Stimulated activated naive B cell treated with anti-CD40 and anti-IgM and Interleukin-4, amounts not matched to agents 10 μg/mL and 1 μg/mL and 100 μg/mL, for 72 hours (primary cell): ENCODE results near the gene B3GALT6.

Source experiments
- ATAC-seq, 2 donors: fragments of 150-1000 bp; cut with Tn5 transposase; replicated peaks; 2 replicates each; pipeline ENCODE4 v1.10.0; 2021; ENCODE audit warnings: moderate library complexity in 1 of 2
- DNase-seq: peaks from one replicate; pipeline ENCODE4 v3.0.0; 2021
- H3K27ac Mint-ChIP-seq: one replicate; pipeline ENCODE4 v1.8.0; 2022; ENCODE audit warnings: mild to moderate bottlenecking, mixed read lengths
- H3K27me3 Mint-ChIP-seq, 2 donors: one replicate each; pipeline ENCODE4 v1.8.0; 2022; ENCODE audit warnings: mixed read lengths in 2 of 2
- H3K36me3 Mint-ChIP-seq, 2 donors: one replicate each; pipeline ENCODE4 v1.8.0; 2022; ENCODE audit warnings: mixed read lengths in 2 of 2, mild to moderate bottlenecking in 1 of 2
- H3K4me1 Mint-ChIP-seq, 2 donors: one replicate each; pipeline ENCODE4 v1.8.0; 2022; ENCODE audit warnings: mixed read lengths in 2 of 2, mild to moderate bottlenecking in 1 of 2
- H3K4me3 Mint-ChIP-seq, 2 donors: one replicate each; pipeline ENCODE4 v1.8.0; 2022; ENCODE audit warnings: mild to moderate bottlenecking in 2 of 2, mixed read lengths in 2 of 2, moderate library complexity in 1 of 2
- H3K9me3 Mint-ChIP-seq, 2 donors: one replicate each; pipeline ENCODE4 v1.8.0; 2022; ENCODE audit warnings: mixed read lengths in 2 of 2, mild to moderate bottlenecking in 1 of 2

The B3GALT6 gene

DNA sequence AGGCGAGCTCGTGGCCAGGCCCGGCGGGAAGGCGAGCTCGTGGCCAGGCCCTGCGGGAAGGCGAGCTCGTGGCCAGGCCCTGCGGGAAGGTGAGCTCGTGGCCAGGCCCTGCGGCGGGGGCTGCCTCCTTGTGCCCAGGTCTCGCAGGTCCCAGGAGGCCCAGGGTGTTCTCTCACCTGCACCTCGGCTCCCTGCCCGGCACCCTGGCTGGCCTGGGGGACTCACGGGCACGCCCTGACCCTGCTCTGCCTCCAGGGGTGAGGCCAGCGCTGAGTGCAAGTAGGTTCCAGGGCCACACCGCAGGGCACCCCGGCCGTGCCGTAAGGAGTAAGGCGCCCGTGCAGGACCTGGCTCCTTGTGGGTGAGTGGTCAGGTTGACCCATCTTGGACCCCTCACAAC lies 4.7 kb upstream of the B3GALT6 start:
- Mint-ChIP-seq H3K9me3 (no peaks in the 10 kb centered on the region), H3K4me1 (peaks cover 21 to 41% of the 10 kb centered on the region in 2 donors), H3K36me3 (peaks cover 26 to 43% of the 10 kb centered on the region in 2 donors), H3K27me3 (no peaks in the 10 kb centered on the region), H3K27ac (no peak overlapping the region), H3K4me3 (no peak overlapping the region)
- DNase-seq (no peak), ATAC-seq (no peak)

DNA sequence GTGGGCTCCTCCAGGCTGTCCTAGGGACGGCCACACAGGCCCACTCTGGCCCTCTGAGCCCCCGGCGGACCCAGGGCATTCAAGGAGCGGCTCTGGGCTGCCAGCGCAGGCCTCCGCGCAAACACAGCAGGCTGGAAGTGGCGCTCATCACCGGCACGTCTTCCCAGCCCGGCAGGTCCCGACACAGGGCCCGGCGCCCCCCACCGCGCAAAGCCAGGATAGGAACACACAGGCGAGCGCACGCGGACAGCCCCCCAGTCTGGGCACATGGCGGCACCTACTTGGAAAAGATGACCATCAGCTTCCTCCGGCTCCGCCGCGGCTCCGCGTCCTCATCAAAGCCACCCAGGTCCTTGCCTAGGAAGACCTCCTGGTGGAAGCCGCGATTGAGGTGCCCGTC lies 3.9 kb upstream of the B3GALT6 start:
- no peak for ATAC-seq
- no peak overlapping the region for H3K27ac Mint-ChIP-seq
- peaks cover 18 to 34% of the 10 kb centered on the region in 2 donors for H3K4me1 Mint-ChIP-seq
- no peak overlapping the region for H3K4me3 Mint-ChIP-seq
- no peaks in the 10 kb centered on the region for H3K27me3 Mint-ChIP-seq
- H3K9me3 Mint-ChIP-seq = no peaks in the 10 kb centered on the region
- DNase-seq = no peak
- peaks cover 18 to 35% of the 10 kb centered on the region in 2 donors for H3K36me3 Mint-ChIP-seq

GRCh38 chr1:1228596-1229321 lies 3.3 kb upstream of the B3GALT6 start:
- Mint-ChIP-seq H3K9me3 (no peaks in the 10 kb centered on the region), H3K36me3 (peaks cover 19 to 36% of the 10 kb centered on the region in 2 donors), H3K27me3 (no peaks in the 10 kb centered on the region), H3K4me3 (no peak overlapping the region), H3K4me1 (peaks cover 20 to 36% of the 10 kb centered on the region in 2 donors), H3K27ac (peak overlapping the region; percentile 31)
- no peak for DNase-seq
- ATAC-seq = no peak

DNA sequence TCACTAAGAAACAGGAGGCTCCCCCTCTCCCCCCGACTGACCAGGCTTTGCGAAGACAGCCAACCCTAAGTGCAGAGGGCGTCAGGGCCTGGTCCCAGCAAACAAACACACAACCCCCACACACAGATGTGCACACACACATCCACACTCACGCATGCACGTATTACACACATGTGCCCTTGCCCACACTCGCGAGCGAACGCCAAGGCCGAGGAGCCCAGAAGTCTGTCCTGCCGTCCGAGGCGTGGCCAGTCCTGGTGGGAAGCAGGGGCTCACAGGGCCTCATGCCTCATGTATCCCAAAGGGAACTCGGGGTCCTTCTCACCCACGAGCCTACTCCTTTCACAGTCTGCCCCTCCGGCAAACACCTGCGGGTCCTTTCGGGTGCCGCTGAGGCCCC lies 2.3 kb upstream of the B3GALT6 start:
- peaks cover 29 to 47% of the 10 kb centered on the region in 2 donors for H3K4me1 Mint-ChIP-seq
- H3K27me3 Mint-ChIP-seq = no peaks in the 10 kb centered on the region
- H3K27ac Mint-ChIP-seq = peak overlapping the region; percentile 70
- H3K9me3 Mint-ChIP-seq = no peaks in the 10 kb centered on the region
- DNase-seq = no peak
- peak overlapping the region; percentile 15 to 87 for H3K4me3 Mint-ChIP-seq
- peaks cover 27 to 41% of the 10 kb centered on the region in 2 donors for H3K36me3 Mint-ChIP-seq
- no peak for ATAC-seq

GRCh38 chr1:1230656-1231399 lies 1.2 kb upstream of the B3GALT6 start:
- H3K9me3 Mint-ChIP-seq = no peaks in the 10 kb centered on the region
- ATAC-seq (no peak), DNase-seq (no peak)
- peaks cover 22 to 34% of the 10 kb centered on the region in 2 donors for H3K36me3 Mint-ChIP-seq
- no peaks in the 10 kb centered on the region for H3K27me3 Mint-ChIP-seq
- peaks cover 24 to 52% of the 10 kb centered on the region in 2 donors for H3K4me1 Mint-ChIP-seq
- H3K27ac Mint-ChIP-seq = peak overlapping the region; percentile 92
- peak overlapping the region; percentile 87 to 94 for H3K4me3 Mint-ChIP-seq

DNA sequence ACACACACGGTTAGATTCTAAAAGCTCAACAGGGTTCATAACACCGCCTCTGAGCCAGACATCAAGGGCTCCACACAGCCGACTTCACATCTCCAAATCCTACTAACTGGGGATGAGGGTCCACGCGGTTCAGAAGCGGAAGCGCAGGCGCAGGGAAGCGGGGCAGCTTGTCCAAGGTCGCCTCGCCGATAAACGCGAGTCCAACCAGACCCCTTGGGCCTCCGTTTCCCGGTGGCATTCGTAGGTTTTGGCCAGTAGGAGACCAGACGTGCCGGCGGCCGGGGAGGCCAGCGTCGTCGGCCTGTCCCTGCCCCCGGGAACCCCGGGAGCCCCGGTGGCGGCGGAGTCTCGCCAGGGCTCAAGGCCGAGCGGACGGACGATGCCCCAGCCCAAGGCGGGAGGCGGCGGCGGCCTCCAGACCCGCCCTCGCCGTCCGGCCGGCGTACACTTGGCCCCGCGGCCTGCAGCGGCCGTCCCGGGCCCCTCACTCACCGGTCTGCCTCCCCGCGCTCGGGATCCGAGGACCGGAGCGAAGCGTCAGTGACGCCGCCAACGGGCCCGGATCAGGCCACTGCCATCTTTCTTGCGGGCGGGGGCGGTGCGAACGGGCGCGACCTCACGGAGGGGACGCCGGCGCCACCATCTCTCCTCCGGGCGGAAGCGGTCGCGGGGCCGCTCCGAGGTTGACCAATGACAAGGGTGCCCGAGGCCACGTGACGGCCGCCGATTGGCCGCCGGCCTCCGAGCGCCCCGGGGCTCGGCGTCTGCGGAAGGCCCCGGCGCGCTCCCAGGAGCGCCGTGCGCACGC lies 433 bp upstream of the B3GALT6 start, which contains the start of gene SDF4:
Gene SDF4, minus strand, starts transcription at position 602 of the 808 bp plus-strand sequence. CDS start 3,229 bp downstream, outside the sequence.
- ATAC-seq (peak; percentile 95 to 98), DNase-seq (peak; percentile 95)
- Mint-ChIP-seq H3K4me3 (peak within 1 kb of the TSS; percentile 87 to 94), H3K4me1 (peaks cover 27 to 53% of the 10 kb centered on the region in 2 donors), H3K27me3 (no peaks in the 10 kb centered on the region), H3K27ac (peak within 1 kb of the TSS; percentile 94), H3K36me3 (peaks cover 18 to 28% of the 10 kb centered on the region in 2 donors), H3K9me3 (no peaks in the 10 kb centered on the region)

- H3K27me3 Mint-ChIP-seq = no peaks in the 10 kb centered on the region
- no peak for DNase-seq
- peaks cover 31 to 67% of the 10 kb centered on the region in 2 donors for H3K4me1 Mint-ChIP-seq
- peak overlapping the region; percentile 80 to 83 for H3K4me3 Mint-ChIP-seq
- peak overlapping the region; percentile 87 for H3K27ac Mint-ChIP-seq
- no peaks in the 10 kb centered on the region for H3K9me3 Mint-ChIP-seq
- peaks cover 18 to 28% of the 10 kb centered on the region in 2 donors for H3K36me3 Mint-ChIP-seq
- no peak for ATAC-seq
These were observed 944 bp downstream of the B3GALT6 start for GRCh38 chr1:1232796-1233566.

- ATAC-seq = no peak
- Mint-ChIP-seq H3K36me3 (peaks cover 18 to 28% of the 10 kb centered on the region in 2 donors), H3K9me3 (no peaks in the 10 kb centered on the region)
These were observed 1.5 kb downstream of the B3GALT6 start for GRCh38 chr1:1233567-1233892.

GRCh38 chr1:1234180-1234808 lies 2.3 kb downstream of the B3GALT6 start:
- peak overlapping the region; percentile 87 for H3K27ac Mint-ChIP-seq
- DNase-seq (no peak), ATAC-seq (no peak)
- peak overlapping the region; percentile 72 to 80 for H3K4me3 Mint-ChIP-seq
- no peaks in the 10 kb centered on the region for H3K27me3 Mint-ChIP-seq
- no peaks in the 10 kb centered on the region for H3K9me3 Mint-ChIP-seq
- peaks cover 18 to 27% of the 10 kb centered on the region in 2 donors for H3K36me3 Mint-ChIP-seq
- peaks cover 33 to 76% of the 10 kb centered on the region in 2 donors for H3K4me1 Mint-ChIP-seq

More at GRCh38 chr1:1233567-1233892, 1.5 kb downstream of the B3GALT6 start:
- H3K27me3 Mint-ChIP-seq = no peaks in the 10 kb centered on the region
- H3K4me1 Mint-ChIP-seq = peaks cover 33 to 73% of the 10 kb centered on the region in 2 donors
- H3K4me3 Mint-ChIP-seq = peak overlapping the region; percentile 72 to 80
- DNase-seq = no peak
- H3K27ac Mint-ChIP-seq = peak overlapping the region; percentile 87

DNA sequence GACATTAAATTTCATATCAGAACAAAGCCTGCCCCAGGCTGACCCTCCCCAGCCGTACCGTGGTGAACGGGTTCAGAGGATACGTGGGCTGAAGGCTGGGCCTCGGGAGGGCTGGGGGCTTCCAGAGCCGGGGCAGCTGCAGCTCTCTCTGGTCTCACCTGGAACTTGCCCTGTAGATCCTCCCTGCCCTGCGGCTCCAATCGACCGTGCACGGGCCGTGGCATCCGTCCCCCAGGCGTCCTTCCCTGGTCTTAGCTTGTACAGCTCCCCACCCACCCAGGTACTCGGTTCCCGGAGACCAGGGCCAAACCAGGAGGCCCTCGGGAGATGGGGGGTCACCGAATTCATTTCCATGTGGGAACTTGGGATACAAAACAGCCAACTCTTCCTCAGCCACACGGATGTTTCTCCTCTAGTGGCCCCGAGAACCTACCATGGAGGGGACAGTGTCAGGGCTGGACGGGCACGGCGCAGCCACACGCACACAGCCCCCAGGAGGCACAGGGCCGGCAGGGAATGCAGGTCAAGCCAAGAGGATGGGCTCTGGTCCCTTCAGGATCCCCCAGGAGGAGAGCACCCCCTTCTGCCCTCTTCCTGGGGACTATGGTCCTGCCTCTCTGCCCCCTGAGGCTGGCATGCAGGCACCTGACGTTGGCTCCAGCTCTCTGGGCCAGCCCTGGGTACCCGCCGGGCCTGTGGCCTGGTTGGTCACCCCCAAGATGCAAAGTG lies 3.1 kb downstream of the B3GALT6 start:
- no peaks in the 10 kb centered on the region for H3K9me3 Mint-ChIP-seq
- peaks cover 14 to 19% of the 10 kb centered on the region in 2 donors for H3K36me3 Mint-ChIP-seq
- no peak for DNase-seq
- peaks cover 24 to 67% of the 10 kb centered on the region in 2 donors for H3K4me1 Mint-ChIP-seq
- H3K4me3 Mint-ChIP-seq = no peak overlapping the region
- no peak for ATAC-seq
- no peaks in the 10 kb centered on the region for H3K27me3 Mint-ChIP-seq
- H3K27ac Mint-ChIP-seq = no peak overlapping the region

DNA sequence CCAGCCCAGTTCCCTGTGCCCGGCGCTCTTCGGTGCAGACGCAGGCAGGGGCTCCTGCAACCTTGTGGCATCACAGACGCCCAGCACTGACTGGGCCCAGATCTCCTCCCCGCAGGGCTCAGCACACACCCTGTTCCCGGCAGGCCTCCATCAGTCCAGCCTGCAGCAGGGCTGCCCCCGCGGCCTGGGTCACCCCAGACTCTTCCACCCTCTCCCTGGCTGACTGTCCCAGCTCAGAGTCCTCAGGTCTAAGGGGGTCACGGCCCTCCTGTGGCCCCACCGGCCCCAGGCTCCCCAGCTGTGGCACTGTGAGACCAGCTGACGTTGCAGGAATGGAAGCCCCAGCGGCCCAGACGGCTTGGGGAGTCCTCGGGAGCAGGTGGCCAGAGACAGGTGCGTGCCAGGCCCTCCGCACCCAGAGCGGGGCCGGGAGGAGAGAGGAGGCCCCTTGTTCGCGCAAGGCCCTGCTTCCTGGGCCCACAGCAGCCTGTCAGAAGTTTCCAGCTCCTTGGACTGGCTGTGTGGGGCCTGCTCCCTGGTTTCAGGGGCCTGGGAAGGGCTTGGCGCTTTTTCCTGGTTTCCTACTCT lies 4.2 kb downstream of the B3GALT6 start:
- peaks cover 20 to 58% of the 10 kb centered on the region in 2 donors for H3K4me1 Mint-ChIP-seq
- peaks cover 0 to 6% of the 10 kb centered on the region in 2 donors for H3K27me3 Mint-ChIP-seq
- peaks cover 14 to 15% of the 10 kb centered on the region in 2 donors for H3K36me3 Mint-ChIP-seq
- no peak for ATAC-seq
- no peak overlapping the region for H3K4me3 Mint-ChIP-seq
- peak overlapping the region; percentile 37 for H3K27ac Mint-ChIP-seq
- no peak for DNase-seq
- no peaks in the 10 kb centered on the region for H3K9me3 Mint-ChIP-seq
